Inferior parietal cortex (tissue), 1 donor: ENCODE results near the gene SPATA20.

ENCODE experiments used
- DNase-seq: peaks from one replicate; pipeline ENCODE4 v3.0.0-alpha.2; 2016; ENCODE audit errors: extremely low spot score

The SPATA20 gene

DNA sequence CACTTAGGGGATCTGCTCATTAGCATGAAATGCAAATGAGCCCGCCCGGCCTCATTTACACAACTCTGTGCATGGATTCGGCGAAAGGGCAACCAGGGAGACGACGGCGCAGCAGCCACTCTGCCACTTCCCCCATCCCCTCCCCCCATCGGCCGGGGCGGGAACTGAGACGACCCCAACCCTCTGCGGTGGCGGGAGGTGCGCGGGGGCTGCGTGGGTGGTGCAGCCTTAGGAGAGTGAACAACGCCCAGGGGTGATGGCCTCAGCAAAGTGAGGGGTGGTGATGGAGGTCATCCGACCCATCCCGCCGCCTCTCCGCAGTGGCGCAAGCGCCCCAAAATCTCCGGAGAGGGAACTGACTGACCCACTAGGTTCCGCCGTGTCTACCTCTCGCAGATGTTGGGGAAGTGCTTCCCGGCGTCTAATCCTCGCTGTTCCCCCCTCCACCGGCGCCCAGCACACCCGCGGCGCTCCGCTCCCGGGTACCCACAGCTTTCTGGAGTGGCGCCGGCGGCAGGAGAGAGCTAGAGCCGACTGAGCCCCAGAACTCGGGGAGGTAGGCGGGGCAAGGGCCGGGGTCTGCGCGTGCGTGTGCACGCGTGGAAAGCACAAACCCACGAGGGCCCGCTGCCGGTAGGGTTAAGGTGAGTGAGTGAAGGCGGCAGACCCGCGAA is 12.1 kb downstream of the SPATA20 start:
- DNase-seq: no peak

DNA sequence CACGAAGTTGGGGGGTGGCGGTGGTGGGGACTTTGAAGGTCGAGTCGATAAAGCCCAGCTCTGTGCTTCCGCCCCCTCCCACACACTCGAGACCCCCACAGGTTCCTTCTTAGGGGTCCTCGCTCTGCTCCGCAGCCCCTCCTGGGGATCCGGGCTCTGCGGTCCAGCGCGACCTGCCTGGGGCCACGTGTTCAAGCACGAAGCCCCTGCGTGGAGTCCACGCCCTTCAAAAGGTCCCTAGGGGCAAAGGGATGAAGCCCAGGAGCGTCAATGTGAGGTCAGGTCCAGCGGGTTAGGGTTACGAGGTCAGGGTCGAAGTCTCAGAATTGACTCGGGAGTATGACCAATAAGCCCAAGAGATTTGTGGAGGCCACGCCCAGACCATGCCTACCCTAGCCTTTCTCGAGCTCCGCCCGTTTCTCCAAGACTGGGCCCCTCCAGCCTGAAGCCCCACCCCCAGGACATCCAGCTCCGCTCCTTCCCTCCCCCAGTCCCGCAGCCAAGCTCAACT is 12.8 kb downstream of the SPATA20 start:
- DNase-seq: no peak

DNA sequence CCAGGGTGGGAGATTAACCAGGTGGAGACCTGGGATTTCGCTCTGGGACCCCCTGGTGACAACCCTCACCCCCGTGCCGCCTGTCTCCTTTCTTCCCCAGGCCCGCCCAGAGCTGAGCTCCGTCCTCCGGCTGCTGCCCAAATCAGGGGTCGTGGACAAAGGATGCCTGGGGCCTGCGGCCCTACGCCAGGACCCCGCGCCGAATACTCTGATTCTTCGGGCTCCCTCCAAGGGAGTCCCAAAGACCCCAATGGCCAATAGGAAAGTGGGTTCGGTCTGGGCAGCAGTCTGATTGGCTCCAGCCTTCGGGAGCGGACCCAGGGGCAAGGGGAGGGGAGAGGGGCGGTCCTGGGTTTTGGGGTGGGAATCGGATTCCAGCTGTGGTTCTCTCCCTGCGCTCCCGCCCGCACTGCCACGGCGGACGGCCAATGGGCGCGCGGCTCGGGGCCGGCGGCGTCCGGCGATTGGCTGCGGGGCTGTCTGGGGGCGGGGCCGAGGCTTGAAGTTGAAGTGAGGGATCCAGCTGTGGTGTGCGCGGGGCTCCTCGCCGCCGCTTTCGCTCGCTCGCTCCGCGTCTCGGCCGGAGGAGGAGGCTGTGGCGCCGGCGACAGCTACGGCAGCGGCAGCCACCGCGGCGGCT is 13.3 kb downstream of the SPATA20 start, which contains the start of gene CACNA1G:
Gene CACNA1G, plus strand, starts transcription at position 531 of the 640 bp plus-strand sequence. CDS start 745 bp downstream, outside the sequence.
- peak; percentile 69 for DNase-seq

DNA sequence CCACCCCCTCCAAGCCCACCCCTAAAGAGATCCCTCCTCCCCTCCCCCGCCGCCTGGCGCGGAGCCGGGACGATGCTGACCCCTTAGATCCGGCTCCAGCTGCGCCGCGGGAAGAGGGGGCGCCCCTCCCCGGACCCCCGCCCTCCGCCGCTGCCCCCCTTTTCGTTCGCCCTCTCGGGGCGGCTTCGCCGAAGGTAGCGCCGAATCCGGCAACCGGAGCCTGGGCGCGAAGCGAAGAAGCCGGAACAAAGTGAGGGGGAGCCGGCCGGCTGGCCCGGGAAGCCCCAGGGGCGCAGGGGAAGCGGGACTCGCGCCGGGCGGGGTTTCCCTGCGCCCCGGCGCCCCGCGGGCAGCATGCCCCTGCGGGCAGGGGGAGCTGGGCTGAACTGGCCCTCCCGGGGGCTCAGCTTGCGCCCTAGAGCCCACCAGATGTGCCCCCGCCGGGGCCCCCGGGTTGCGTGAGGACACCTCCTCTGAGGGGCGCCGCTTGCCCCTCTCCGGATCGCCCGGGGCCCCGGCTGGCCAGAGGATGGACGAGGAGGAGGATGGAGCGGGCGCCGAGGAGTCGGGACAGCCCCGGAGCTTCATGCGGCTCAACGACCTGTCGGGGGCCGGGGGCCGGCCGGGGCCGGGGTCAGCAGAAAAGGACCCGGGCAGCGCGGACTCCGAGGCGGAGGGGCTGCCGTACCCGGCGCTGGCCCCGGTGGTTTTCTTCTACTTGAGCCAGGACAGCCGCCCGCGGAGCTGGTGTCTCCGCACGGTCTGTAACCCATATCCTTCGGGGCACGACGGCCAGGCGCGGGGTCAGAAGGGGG is 14.2 kb downstream of the SPATA20 start:
- DNase-seq: no peak

DNA sequence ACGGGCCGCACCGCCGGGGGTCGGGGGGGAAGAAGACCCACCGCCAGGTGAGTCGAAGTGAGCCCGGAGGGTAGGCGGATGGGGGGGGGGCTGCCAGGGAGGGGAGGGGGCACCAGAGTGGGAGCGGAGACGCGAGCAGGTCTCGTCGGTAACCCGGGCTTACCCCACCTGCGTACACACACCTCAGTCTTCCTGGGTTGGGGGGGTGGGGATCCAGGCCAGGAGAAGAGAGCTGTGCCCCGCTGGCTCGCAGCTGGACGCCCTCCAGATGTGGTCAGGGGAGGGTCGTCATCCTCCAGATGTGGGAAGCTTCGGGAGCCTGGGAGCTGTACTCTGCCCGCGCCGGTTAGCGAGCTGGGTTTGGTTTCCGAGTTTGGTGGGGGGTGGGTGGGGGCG is 14.8 kb downstream of the SPATA20 start:
- no peak for DNase-seq

DNA sequence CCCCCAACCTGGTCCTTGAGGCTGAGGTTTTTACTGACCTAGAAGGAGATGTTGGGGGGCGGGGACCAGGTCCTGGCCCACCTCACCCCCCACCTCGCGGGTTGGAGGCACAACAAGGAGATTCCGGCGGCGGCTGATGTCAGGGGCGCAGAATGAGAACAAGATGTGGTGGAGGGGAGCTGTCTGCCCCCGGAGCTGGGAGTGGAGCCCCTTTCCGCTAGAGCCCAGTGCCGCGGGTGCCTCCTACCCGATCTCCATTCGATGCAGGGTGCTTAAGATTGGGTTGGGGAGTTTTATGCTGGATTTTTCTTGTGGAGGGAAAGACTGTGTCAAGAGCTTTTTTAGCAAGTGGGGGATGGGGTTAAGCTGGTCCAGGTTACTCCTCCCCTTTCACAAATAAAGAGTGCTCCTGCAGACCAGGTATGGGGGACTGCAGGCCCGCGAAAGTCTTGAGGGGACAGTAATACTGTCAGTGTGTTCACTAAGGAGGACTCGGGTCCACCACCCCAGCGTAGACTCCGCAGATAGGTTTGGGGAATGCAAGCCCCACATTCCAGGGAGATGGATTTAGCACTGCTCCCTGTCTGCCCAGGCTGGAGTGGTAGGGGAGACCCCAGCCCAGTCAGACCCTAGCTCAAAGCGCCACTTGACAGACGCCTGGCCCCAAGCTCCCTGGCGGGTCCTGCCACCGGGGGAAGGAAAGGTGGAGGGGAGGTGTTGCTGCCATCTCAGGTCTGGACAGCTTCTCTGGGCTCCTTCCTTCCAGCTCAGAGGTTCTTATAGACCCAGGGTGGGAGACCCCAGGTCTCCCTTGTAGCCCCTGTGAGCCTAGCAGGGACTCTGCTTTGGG is 15.5 kb downstream of the SPATA20 start:
- DNase-seq: no peak

DNA sequence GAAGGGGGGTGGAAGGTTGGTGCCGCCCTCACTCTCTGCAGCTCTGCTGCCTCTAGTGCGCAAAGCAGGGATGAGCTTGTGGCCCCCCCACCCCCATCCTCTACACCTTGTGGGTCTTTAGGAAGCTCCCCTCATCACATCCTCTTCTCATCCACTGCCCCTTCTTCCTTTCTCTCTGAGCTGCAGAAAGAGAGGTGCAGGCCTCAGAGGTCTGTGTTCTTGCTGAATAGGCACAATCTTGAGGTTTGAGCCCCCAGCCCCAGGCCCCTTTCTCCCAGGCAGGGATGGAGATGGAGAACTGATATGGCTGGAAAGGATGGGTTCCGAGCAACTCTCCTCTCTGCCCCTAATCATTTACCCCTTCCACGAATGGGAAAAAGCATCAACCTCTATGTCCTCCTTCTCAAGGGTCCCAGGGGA is 16.1 kb downstream of the SPATA20 start:
- DNase-seq: no peak

DNA sequence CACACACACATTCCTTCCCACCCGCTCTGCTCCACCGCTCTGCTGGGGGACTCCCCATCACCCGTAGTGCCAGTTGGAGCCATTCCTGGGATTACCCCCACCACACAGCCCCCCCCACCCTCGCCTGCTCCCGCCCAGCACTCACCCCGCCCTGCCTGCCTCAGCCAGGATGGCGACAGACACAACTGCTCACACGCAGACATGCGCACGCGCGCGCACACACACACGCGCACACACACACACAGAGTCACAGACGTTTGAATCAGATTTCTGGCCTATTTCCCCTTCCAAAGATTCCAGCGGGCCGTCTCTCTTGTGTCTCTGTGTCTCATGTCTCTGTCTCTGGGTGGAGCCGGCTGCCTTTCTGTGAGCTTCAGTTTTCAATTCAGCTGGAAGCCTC is 17.9 kb downstream of the SPATA20 start:
- DNase-seq: no peak

DNA sequence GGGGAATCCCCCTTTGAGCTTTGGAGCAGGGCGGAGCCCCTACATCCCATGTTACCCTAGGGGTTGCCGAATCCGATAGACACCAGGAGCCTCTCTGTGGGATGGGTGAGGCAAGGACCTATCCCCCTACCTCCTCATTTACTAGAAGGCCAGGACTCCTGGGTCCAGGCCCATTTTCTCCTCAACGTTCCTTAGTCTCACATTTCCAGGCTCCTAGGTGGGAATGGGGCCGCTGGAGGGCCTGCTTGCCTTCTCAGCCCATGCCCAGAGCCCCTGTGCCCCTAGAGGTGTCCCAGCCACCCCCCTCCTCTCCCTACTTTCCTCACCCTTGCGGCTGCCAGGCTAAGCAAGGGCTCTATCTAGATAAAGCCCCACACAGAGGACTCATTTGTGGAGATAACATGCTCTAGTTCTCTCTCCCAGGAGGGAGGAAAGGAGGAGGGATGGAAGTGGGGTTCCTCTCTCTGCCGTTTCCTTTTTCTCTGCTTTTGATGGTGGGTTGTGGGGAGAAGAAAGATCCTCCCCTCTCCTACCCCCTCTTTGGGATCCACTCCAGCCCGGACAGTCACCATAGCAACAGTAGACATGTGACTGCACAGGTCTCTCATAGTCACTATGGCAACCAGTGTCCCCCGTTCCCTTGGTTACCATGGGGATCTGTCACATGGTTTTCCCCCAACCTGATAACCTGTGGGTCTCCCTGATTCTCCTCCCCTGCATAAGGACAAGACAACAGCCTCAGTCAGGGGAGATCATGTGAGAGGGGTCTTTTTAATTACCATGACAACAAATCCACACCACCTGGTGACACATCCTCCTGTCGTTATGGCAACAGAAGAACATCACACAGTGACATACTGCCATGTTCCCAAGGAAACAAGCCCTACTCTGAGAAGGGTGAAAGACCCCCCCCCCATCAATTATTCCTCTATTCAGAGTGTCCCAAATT is 18.7 kb downstream of the SPATA20 start:
- DNase-seq: peak; percentile 80

DNA sequence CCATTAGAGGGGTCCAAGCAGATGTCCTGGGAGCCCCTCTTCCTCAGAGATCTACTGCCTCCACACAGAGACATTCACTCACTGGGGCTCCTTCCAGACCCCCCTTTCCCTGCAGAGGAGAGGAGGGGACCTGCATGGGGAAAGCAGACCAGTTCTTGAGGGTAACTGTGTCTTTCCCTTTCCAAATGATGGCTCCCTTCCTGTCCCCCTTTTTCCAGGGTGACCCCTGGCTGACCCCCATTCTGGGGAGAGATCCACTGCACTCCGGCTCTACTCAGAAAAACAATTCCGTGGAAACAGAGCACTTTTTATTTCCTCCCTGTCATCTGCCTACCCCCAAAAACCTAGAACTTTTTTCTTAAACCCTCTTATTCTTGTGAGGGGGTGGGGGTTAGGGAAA is 19.9 kb downstream of the SPATA20 start:
- no peak for DNase-seq

DNA sequence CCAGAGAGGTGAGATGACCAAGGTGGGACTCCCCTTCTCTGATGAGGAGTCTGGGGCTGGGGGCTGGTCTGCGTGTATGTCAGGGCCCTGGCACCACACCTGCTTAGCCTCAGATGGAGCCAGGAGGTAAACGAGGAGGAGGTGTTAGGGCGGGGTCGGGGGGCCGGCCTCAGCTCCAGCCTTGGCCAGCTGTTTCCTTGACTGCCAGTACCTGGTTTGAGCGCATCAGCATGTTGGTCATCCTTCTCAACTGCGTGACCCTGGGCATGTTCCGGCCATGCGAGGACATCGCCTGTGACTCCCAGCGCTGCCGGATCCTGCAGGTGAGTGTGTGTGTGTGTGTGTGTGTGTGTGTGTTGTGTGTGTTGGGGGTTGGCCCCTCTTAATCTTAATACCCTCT is 21.7 kb downstream of the SPATA20 start:
- DNase-seq: no peak

DNA sequence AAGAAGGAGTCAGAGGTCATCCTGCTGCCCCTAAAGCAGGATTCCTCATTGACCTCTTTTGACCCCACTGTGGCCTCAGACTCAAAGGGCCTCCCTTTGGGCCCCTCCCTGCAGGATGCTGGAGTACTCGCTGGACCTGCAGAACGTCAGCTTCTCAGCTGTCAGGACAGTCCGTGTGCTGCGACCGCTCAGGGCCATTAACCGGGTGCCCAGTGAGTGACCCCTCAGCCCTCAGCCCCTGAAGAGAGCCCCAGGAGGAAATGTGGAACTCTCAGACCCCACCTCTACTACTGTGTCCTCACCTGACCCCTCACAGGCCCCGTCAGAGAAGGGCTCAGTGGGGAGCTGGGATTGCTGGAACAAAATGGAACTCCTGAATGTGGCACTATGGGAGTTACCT is 22.6 kb downstream of the SPATA20 start:
- no peak for DNase-seq

DNA sequence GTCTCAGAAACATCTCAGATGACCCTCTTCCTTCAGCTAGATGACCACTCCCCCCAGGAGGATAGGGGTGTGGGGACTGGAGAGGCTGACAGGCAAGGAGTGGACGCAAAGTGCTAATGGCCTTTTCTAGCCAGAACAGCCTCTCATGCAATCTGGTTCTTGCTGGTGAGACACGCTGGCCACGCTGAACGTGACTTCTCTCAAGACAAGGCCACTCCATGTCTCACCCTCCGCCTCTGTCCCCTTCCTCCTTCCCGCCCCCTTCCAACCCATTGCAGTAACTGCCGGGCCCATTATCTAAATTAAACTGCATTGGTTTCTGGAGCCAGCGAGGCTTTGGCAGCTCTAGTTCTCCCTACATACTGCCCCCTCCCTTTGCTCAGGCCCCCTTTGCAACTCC is 23.1 kb downstream of the SPATA20 start:
- no peak for DNase-seq

DNA sequence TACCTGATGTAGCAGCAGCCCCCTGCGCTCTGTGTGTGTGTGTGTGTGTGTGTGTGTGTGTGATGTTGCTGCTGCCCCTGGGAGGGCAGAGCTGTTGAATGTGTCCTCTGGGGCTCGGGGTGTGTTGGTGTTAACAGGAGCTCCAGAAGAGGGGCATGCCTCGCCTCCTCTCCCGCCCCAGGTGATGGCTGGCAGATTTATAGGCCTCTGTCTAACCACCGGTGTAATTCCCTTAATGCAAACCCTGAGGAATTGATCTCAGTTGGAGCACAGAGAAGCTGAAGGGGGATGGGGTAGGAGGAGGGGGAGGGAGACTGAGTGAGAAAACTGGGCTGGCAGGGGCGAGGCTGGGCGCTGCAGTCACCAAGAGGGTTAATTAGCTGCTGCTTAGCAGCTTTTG is 23.6 kb downstream of the SPATA20 start:
- DNase-seq: no peak

DNA sequence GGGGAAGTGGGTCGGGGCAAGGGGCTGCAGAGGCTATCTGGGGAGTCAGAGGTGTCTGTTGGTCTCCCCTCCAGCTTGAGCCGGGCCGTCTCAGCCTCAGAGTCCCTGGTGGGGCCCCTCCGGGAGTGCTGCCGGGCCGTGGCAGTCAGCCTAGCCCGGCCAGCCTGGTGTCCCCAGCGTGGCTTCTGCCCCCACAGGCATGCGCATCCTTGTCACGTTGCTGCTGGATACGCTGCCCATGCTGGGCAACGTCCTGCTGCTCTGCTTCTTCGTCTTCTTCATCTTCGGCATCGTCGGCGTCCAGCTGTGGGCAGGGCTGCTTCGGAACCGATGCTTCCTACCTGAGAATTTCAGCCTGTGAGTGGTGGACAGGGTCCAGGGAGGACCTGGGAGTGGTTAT is 24.7 kb downstream of the SPATA20 start:
- no peak for DNase-seq

DNA sequence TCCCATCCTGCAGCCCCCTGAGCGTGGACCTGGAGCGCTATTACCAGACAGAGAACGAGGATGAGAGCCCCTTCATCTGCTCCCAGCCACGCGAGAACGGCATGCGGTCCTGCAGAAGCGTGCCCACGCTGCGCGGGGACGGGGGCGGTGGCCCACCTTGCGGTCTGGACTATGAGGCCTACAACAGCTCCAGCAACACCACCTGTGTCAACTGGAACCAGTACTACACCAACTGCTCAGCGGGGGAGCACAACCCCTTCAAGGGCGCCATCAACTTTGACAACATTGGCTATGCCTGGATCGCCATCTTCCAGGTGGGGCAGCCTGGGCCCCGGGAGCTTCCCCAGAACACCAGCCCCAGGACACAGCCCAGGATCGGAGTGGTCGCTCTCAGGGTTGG is 25.6 kb downstream of the SPATA20 start:
- no peak for DNase-seq

DNA sequence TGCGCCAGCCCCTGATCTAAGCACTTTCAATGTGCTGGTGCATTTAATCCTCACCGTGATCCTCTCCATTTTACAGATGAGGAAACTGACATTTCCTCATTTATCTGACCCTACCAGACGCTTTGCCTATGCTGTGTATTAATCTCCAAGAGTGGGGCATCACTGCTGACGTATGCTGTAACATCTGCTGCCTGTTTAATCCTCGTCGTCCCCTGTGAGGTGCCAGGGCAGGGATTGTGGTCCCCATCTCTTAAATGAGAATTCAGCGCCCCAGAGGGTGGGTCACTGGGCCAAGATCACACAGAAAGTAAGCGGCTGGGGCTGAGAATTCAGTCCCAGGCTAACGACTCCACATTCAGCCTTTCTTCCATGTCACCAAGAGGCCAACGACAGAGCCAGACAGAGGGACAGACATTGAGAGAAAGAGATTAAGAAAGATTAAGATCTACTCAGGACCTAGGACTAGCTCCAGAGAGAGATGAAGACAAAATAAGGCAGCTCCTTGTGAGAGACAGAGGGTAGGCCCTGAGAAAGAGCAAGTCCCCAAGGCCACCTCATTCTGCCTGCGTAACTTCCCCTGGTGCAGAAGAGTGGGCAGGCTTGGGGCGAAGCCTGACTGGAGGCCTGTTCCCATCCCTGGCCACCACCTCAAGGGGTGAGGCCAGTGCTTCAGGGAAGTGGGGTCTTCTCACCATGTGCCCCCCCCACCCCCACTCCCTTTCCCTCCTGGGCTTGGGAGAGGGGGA is 27.1 kb downstream of the SPATA20 start:
- no peak for DNase-seq

DNA sequence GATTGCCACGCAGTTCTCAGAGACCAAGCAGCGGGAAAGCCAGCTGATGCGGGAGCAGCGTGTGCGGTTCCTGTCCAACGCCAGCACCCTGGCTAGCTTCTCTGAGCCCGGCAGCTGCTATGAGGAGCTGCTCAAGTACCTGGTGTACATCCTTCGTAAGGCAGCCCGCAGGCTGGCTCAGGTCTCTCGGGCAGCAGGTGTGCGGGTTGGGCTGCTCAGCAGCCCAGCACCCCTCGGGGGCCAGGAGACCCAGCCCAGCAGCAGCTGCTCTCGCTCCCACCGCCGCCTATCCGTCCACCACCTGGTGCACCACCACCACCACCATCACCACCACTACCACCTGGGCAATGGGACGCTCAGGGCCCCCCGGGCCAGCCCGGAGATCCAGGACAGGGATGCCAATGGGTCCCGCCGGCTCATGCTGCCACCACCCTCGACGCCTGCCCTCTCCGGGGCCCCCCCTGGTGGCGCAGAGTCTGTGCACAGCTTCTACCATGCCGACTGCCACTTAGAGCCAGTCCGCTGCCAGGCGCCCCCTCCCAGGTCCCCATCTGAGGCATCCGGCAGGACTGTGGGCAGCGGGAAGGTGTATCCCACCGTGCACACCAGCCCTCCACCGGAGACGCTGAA is 28.7 kb downstream of the SPATA20 start:
- no peak for DNase-seq

DNA sequence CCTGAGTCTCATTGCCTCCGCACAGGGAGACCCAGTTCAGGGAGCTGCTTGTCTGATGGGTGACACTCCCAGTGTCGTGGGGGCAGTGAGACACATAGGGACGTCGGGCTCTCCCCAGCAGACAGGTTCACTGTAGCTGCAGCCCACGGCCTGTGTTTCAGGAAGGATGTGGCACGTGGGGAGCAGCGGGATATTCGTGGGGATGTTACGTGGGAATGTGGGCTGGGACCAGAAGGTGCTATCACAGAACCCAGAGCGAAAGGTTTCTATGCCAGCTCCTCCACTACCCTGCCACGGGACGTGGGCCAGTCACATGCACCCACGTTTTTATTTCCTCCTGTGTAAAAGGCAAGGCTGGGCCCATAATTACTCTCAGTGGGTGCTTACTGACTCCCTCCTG is 29.9 kb downstream of the SPATA20 start:
- no peak for DNase-seq
